NOMO-1 treated with dmso at 0.1 percent for 144 hours (cell line): ENCODE measurements around the gene UBA3.
A peak's percentile ranks its signal among the peaks of the same experiment; 100 is the strongest.

Source experiments
- DNase-seq: peaks from one replicate; lab custom pipeline; 2025; ENCODE audit not compliant: unreplicated experiment; lab: John Stamatoyannopoulos, UW

Gene UBA3

GRCh38 chr3:69072928-69073327 lies 7.2 kb downstream of the UBA3 start:
- DNase-seq, result no peak

GRCh38 chr3:69066121-69066520 lies 14.0 kb downstream of the UBA3 start:
- no peak for DNase-seq

GRCh38 chr3:69065318-69065964 lies 14.7 kb downstream of the UBA3 start:
- DNase-seq, result no peak

- DNase-seq, result no peak
Observed at GRCh38 chr3:69063636-69064035, 16.5 kb downstream of the UBA3 start.

- DNase-seq, result no peak
Observed at GRCh38 chr3:69059688-69060087, 20.5 kb downstream of the UBA3 start.

GRCh38 chr3:69058947-69059224 lies 21.3 kb downstream of the UBA3 start:
- DNase-seq, result no peak

- no peak for DNase-seq
Observed at GRCh38 chr3:69058180-69058946, 21.8 kb downstream of the UBA3 start.

GRCh38 chr3:69052472-69052898 lies 27.7 kb downstream of the UBA3 start:
- DNase-seq, result no peak

GRCh38 chr3:69051756-69052471 lies 28.3 kb downstream of the UBA3 start, which contains the start of gene TMF1:
Gene TMF1 (minus strand): TSS chr3:69052333. CDS start chr3:69052086, 247 bp downstream.
- no peak for DNase-seq

- no peak for DNase-seq
Observed at GRCh38 chr3:69048990-69049389, 31.2 kb downstream of the UBA3 start.

GRCh38 chr3:69044608-69045007 lies 35.6 kb downstream of the UBA3 start:
- no peak for DNase-seq

- peak; percentile 5 for DNase-seq
Observed at GRCh38 chr3:69033470-69033869, 46.7 kb downstream of the UBA3 start.

- no peak for DNase-seq
Observed at GRCh38 chr3:69032737-69033136, 47.4 kb downstream of the UBA3 start.

- DNase-seq, result no peak
Observed at GRCh38 chr3:69032142-69032541, 48.0 kb downstream of the UBA3 start.

- DNase-seq, result no peak
Observed at GRCh38 chr3:69031635-69032034, 48.5 kb downstream of the UBA3 start.

- no peak for DNase-seq
Observed at GRCh38 chr3:69020857-69021256, 59.3 kb downstream of the UBA3 start.

GRCh38 chr3:69020424-69020823 lies 59.7 kb downstream of the UBA3 start:
- DNase-seq, result no peak

GRCh38 chr3:69016901-69017300 lies 63.3 kb downstream of the UBA3 start:
- DNase-seq, result no peak

GRCh38 chr3:69016102-69016501 lies 64.1 kb downstream of the UBA3 start:
- no peak for DNase-seq

- DNase-seq, result no peak
Observed at GRCh38 chr3:69014022-69014580, 66.1 kb downstream of the UBA3 start.

- peak; percentile 65 for DNase-seq
Observed at GRCh38 chr3:69013253-69014021, 66.7 kb downstream of the UBA3 start, which contains the start of gene EOGT. Gene EOGT (minus strand): TSS chr3:69013684. CDS start chr3:69009846, 3,838 bp downstream.
